GM21381 (cell line): ENCODE measurements around the gene GRWD1.
"Not testable (repeated sequence)": the region's sequence is repeated elsewhere in the genome, so short reads cannot be mapped to it uniquely, and the experiment has no call there.

Experiments
- ATAC-seq: cut with Tn5 transposase; IDR thresholded peaks from one replicate; pipeline ENCODE4 v1.9.1; 2021; ENCODE audit warnings: mild to moderate bottlenecking, moderate library complexity; ENCODE audit not compliant: unreplicated experiment

GRWD1 gene

DNA sequence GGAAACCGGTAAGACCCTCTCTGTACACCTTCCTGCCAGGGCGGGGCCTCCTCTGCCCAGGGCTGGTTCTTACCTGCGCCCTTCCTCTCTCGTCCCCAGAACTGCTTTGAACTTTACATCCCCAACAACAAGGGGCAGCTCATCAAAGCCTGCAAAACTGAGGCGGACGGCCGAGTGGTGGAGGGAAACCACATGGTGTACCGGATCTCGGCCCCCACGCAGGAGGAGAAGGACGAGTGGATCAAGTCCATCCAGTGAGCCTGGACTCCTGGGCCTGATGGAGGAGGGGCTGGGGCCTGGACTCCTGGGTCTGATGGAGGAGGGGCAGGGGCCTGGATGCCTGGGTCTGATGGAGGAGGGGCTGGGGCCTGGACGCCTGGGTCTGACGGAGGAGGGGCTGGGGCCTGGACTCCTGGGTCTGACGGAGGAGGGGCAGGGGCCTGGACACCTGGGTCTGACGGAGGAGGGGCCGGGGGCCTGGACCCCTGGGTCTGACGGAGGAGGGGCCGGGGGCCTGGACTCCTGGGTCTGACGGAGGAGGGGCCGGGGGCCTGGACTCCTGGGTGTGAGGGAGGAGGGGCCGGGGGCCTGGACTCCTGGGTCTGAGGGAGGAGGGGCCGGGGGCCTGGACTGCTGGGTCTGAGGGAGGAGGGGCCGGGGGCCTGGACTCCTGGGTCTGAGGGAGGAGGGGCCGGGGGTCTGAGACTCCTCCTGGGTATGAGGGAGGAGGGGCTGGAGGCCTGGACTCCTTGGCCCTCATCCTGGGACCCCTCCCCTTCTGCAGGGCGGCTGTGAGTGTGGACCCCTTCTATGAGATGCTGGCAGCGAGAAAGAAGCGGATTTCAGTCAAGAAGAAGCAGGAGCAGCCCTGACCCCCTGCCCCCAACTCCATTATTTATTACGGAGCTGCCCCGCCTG, 32.8 kb downstream of the GRWD1 start:
- no peak for ATAC-seq

DNA sequence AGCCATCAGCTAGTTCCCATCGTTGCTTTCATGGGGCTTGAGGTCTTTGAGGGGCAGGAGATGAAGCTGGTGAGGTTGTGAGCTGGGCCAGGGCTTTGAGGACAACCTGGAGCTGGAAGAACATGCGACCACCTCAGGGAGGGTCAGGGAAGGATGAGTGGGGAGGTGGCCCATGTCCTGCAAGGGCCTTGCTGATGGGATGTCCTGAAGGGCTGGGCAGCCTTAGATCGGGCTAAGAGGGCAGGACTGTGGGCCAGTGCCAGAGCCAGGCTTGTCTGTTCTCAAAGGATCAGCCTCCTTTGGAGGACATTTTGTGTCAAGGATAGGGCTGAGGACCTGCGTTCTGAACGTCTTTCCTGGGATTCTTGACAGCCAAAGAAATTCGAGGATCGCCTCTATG, 33.9 kb downstream of the GRWD1 start:
- ATAC-seq, result no peak

DNA sequence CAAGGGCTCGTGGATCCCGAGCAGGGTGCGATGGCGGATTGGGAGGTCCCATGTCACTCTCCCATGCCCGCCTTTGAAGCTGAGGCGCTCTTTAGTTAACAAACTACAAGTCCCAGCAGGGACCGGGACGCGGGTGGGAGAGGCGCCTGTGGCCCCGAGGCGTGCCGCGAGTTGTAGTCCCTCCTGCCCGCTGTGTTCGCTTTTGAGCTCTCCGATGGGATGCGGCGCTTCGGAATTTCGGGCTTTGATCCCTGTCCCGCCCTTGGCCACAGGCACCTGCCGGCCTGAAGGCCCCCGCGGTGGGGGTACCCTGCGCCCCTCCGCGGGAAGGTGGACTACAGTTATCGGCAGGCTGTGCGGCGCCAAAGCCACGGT, 34.4 kb downstream of the GRWD1 start:
- ATAC-seq, result no peak

DNA sequence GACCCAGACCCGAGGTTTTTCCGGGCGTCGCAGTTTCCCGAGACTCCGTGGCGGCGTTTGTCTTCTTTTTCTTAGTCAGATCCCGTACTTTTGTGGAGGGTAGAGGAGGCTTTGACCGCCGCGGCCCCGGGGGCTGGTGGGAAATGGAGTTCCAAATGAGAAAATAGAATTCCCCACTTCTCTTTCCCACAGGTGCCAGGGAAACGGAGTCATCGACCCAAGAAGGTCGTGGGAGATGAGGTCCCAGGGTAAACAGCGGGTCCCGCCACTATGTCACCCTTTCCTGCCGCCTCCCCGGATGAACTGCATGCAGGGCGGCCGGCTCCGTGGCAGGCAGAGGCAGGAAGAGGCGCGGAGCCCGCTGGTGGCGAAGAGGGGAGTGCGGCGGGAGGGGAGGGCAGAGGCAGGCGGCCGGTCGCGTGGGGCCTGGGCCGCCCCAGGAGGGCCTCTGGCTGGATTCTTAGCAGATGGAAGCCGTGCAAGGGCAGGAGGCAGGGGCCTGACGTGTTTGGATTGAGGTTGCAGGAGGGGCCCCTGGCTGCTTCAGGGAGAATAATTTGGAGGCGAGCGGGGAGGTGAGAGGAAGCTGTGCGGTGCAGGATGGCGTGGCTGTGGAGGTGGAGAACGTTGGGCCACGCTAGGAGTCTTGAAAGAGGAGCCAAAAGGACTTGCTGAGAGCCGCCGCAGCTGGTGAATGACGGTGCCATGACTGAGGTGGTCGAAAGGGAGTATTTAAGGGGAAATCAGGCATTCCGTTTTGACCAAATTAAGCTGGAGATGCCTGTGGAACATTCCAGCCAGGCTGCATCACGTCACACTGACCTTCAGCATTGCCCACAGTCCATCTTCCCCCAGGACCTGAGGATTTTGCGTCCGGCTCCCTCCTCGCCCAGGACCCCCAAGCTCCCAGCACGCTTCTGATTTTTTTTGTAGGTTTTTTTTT, 35.0 kb downstream of the GRWD1 start:
- ATAC-seq, result no peak

DNA sequence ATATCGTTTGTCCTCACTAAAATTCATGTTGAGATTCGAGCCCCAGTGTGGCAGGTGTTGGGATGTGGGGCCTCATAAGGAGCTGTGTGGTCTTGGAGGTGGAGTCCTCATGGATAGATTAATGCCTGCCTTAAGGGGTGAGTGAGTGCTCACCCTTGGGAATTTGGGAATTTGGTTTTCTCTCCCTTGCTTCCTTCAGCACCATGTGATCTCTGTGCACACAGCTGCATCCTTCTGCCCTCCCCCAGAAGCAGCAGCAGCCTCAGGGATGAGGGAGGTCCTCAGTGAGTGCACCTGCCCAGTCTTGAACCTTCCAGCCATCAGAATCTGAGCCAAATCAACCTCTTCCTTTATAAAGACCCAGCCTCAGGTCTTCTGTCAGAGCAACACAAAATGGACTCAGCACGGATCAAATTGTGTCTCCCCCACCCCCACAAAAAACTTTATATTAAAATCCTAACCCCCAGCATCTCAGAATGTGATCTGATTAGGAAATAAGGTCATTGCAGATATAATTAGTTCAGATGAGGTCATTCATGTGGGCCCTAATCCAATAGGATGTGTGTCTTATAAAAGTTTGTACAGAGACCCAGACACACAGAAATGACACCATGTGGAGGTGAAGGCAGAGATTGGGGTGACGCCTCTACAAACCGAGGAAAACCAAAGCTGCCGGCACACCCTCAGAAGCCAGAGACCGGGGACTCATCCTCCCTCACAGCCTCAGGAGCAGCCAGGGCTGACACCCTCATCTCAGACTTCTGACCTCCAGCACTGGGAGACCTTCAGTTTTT, 36.3 kb downstream of the GRWD1 start:
- ATAC-seq, result no peak

DNA sequence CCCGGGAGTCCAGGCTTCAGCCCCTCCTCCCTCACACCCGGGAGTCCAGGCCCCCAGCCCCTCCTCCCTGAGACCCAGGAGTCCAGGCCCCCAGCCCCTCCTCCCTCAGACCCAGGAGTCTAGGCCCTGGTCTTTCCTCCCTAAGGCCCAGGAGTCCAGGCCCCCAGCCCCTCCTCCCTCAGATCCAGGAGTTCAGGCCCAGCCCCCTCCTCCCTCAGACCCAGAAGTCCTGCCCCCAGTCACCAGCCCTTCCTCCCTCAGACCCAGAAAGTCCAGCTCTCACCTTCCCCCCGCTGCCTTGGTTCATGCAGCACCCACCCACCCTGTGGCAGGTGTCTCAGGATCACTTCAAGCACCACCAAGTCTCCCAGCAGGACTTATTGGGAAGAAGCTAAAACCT, 37.5 kb downstream of the GRWD1 start:
- ATAC-seq, result no peak

DNA sequence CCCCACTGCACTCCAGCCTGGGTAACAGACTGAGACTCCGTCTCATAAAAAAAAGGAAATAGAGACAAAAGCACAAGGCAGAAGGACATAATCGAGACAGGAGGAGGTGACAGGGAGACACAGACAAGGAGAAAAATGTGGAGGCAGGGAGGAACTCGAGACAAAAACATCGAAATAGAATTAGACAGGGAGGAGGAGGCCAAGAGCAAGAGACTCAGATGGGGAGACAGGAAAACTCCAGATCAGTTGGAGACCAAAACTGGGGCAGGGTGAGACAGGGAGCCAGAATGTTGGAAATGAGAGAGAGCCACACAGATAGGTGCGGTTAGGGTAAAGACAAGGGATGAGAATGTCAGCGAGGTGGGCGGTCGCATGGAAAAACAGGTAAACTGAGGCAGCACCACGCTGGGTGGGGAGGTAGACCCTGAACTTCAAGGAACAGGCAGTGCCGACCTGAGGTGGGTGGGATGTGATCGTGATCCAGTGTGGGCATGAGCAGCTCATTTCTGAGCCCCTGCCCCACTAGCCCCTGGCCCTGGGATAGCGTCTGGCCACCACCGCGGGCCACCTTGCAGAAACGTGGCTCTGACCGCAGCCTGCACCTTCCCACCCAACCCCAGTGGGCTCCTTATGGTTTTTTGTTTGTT, 38.6 kb downstream of the GRWD1 start:
- no peak for ATAC-seq

DNA sequence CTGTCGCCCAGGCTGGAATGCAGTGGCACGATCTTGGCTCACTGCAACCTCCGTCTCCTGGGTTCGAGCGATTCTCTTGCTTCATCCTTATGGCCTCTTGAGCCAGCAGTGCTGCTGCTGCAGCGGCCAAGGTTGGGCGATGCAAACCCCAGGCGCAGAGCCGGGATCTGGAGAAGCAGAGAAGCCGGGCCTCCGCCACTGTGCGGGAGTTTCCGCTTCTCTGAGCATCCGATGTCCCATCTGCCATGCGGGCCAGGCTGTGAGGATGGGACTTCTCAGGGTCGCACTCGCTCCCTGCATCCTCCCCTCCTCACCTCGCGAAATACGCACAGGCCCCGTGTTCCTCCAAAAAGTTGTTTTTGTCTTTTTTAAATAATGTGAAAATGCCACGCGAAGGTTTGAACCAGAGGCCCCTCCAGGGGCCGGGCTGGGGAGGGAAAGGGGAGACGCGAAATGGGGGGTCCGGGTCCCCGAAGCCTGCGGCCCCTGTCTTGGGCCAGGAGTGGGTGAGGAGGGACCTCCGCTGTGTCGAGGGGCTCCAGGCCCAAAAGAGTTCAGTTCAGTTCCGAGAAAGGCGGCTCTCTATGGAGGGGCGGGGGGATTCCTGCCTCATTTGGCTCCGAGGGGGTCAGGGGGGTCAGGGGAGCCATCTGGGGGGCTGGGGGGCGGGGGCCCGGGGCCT, 39.3 kb downstream of the GRWD1 start:
- ATAC-seq, result no peak

DNA sequence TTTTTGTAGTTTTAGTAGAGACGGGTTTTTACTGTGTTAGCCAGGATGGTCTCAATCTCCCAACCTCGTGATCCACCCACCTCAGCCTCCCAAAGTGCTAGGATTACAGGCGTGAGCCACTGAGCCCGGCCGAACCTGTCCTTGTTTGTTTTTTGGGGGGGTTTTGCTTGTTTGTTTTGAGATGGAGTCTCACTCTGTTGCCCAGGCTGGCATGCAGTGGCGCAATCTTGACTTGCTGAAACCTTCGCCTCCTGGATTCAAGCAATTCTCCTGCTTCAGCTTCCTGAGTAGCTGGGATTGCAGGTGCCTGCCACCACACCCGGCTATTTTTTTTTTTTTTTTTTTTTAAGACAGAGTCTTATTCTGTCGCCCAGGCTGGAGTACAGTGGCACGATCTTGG, 40.9 kb downstream of the GRWD1 start:
- ATAC-seq, result not testable (repeated sequence)

DNA sequence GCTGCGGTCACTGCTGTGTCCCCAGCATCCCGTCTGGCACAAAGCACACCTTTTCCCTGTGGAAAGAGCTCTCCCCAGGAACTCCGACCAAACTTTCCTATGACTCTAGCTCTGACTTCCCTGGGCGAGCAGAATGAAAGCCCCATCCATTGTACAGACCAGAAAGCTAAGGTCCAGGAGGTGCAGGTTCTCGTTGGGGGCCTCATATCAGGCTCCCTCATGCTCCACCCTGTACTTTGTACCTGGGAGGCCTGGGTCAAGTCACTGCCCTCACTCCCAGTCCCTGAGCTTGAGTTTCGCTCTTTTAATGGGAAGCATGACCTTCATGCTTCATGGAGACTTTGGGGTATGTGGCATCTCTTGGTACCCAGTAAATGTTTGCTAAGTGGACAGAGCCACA, 41.8 kb downstream of the GRWD1 start:
- ATAC-seq, result no peak

DNA sequence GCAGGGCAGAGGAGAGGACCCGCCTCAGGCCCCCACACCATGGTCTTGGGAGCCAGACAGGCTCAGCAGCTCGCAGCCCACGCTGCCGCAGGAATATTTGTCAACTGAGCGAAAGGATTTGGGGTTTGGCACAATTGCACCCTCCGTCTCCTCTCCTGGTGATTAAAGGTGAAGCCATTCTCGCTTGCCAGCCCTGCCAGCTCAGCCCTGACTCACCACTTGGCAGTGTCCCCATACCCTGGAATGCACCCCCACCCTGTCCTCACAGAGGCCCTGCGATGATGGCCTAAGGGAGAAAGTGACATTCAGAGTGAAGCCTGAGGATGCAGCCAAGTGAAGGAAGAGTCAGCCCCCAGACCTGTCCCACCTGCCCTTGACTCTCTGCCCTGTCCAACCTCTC, 42.2 kb downstream of the GRWD1 start:
- no peak for ATAC-seq

DNA sequence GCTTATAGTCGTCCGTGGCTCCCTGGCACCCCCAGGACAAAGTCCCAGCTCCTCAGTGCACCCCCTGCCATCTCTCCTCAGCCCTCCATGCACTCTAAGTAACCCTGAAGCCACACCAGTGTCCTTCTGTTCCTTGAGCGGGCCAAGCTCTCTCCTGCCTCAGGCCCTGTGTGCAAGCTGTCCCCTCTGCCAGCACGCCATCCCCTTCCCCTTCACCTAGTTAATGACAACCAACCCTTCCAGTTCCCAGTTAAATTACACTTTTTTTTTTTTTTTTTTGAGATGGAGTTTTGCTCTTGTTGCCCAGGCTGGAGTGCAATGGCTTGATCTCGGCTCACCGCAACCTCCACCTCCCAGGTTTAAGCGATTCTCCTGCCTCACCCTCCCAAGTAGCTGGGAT, 42.7 kb downstream of the GRWD1 start:
- not testable (repeated sequence) for ATAC-seq

DNA sequence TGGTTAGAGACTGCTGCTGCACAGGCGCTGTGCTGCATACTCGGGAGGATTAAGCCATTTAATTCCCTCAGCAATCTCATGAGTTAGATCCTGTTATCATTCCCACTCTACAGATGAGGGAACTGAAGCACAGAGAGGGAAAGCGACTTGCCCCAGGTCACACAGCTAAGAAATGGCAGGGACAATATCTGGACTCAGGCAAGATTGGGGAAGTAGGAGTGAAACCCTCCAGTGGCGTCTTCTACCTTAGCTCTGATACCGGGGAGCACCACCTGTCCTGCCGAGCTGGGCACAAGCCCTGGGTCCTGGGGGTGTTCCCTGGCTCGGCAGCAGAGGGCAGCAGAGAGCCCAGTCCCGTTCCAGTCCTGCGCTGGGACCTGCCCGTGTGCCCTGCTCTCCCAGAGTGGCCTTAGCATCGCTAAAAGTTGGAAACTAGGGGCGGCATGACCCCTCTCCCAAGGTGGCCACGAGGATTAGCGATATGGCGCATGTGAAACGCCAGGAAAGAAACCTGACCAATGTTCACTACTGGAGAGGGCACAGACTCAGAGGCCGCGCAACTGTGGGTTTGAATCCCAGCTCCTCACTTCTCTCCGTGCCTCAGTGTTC, 43.9 kb downstream of the GRWD1 start:
- ATAC-seq, result peak; percentile 34

DNA sequence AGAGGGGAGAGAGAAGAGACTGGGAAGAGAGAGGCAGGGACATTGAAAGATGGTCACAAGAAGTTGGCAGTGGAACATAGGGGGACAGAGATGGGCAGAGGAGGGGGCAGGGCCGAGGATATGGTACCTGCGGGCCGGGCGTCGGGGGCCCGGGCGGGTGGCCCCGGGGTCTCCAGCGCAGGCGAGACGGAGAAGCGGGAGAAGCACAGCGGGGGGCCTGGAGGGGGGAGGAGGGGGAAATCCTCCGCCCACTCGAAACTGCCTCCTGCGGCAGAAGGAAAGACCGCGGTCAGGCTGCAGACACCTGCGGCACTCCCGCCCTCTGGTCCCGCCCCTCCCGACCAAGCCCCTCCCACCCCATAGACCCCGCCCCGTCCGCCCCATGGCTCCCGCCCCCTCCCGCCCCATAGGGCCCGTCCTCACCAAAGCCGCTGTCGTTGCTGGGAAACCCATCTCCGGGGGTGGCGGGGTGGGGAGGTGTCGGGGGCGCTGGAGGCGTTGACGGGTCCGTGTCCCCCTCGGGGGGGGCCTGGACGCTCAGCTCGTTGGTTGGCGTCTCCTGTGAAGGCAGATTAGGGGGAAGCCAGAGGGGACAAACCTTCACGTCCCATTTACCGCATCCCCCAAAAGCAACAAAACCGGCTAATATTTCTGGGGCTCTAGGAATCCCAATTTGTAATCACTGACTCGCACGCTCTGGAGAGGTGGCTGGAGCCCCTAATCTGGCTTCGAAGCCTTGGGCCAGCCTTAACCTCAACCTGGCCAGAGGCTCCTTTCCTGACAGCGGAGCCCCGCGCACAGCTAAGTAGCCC, 45.4 kb downstream of the GRWD1 start:
- ATAC-seq, result no peak

DNA sequence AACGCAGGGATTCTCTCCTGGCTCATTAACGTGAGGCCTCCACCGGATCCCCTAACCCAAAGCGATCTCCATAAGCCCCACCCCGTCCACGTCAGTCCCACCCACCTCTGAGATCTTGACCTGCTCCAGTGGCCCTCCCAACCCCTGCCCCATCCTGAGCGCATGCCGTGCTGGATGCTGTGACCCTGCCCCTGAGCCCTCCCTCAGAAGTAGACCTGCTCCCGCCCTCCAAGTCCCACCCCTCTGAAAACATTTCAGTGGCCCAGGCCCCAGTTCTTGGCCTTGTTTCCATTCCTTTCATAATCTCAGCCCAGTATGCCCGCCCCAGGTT, 46.0 kb downstream of the GRWD1 start:
- ATAC-seq, result no peak

DNA sequence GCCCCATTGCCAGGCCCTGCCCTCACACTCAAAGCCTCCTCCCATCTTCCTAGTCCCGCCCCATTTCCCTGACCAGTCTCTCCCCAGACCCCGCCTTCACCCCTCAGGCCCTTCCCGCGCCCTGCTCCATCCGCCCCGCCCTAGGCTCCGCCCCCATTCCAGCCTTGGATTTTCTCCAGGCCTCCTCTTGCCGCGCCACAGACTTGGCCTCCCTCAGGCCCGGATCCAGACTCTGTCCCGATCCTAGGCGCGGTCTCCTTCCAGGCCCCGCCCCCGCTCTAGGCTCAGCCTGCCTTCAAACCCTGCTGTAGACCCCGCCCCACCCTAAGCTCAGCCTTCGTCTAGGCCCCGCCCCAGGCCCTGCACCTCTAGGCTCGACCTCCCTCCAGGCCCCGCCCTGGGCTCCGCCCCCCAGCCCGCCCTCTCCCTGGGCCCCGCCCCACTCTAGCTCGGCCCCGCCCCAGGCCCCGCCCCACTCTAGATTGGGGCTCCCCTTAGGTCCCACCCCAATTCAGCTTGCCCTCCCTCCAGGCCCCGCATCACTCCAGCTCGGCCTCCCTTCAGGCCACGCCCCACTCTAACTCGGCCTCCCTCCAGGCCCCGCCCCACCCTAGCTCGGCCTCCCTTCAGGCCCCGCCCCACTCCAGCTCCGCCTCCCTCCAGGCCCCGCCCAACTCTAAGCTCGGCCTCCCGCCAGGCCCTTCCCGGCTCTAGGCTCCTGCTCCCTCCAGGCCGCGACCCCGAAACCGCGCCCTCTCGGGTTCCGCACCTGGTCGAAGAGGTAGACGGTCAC, 47.3 kb downstream of the GRWD1 start:
- peak; percentile 53 for ATAC-seq

DNA sequence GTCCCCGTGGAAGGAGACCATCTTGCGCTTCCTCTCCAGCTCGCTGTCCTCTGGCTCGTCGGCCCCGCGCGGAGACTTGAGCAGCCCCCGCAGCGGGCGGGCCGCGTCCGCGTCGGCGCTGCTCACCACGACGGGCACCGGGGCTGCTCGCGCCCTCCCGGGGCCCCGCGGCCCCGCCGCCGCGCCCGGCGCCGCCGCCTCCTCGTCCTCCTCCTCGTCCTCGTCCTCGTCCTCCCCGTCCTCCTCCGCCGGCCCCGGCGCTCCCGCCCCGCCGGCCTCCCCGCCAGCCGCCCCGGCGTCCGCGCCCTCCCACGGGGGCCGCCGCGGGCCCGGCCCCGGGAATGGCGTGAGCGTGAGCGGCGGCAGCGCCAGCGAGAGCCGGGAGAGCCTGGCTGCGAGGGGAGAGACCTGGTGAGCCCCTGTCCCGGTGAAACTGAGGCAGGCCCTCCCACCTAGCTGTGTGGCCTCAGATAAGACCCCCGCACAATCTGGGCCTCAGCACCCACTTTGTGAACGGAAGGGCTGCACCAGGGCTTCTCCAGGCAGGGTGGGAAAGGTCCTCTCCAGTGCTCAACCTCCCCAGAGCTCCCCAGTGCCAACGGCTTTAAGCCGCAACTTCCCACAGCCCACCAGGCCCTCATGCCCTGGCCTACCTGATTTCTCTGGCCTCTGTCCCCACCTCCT, 48.1 kb downstream of the GRWD1 start:
- no peak for ATAC-seq

DNA sequence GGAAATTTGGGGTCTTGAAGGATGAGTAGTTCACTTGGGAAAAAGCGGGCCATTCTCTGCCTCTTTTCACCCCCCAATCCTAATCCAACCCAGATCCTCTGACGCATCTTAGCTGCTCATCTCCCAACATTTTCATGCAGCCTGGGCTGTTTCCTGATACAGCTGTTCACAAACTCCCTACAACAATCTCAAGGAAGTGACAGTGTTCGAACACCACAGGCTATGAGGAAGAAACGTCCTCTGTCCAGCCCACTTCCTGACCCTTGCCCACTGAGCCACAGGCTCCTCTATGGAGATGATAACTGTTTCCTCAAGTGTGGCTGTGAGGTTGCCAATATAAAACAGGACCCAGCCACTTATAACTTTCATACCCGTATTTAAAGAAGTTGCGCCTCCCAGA, 49.6 kb downstream of the GRWD1 start:
- no peak for ATAC-seq
